Adrenal gland (tissue), 5 donors: ENCODE results near the gene CEP95.

ENCODE experiments used
- POLR2A ChIP-seq, 2 donors: fragments of 450-650 bp; IDR thresholded peaks; one replicate each; pipeline ENCODE4 v1.6.1; 2017; ENCODE audit warnings: antibody characterized with exemption in 2 of 2, mild to moderate bottlenecking in 2 of 2, moderate library complexity in 1 of 2
- TF ChIP-seq, protein P1 (sequence below), 6 experiments: fragments of 450-650 bp in 4 of 6; fragments of 200-600 bp in 2 of 6; sonication (generic) in 1 of 6; IDR thresholded peaks; 1 replicate in 5 of 6; 2 replicates in 1 of 6; pipeline versions ENCODE4 v1.5.1 to v1.8.0; 2016 to 2021; ENCODE audit warnings: antibody characterized with exemption in 6 of 6, mild to moderate bottlenecking in 2 of 6, moderate library complexity in 1 of 6
- donor health status: DM: no; HTN: no; CAD: no.

DNA sequence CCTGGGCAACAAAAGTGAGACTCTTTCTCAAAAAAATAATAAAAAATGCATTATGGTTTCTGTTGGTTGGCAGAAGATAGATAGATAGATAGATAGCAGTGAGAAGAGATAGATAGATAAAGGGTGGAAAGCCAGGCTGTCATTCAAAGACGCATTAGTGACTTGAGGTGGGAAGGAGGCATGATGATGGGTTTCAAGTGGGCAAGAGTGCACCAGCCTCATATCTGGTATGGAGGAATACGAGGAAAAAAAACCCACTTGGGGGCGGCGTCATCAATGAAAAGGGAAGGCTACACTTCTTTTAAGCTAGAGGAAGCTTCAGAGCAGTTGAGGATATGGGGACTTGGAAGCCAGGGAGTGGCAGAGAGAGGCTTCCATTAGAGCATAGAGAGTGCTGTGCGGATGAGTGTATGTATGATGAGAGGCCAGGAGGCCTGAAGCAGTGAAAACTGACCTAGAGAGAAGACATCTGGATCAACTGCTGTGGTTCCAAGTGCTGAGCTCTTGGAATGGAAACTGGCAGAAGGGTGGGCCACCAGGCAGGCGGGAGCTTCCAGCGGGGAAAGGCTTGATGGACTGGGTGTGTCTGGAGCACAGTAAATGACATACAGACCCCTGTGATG is 31.8 kb downstream of the CEP95 start:
- TF ChIP-seq, protein P1, sequence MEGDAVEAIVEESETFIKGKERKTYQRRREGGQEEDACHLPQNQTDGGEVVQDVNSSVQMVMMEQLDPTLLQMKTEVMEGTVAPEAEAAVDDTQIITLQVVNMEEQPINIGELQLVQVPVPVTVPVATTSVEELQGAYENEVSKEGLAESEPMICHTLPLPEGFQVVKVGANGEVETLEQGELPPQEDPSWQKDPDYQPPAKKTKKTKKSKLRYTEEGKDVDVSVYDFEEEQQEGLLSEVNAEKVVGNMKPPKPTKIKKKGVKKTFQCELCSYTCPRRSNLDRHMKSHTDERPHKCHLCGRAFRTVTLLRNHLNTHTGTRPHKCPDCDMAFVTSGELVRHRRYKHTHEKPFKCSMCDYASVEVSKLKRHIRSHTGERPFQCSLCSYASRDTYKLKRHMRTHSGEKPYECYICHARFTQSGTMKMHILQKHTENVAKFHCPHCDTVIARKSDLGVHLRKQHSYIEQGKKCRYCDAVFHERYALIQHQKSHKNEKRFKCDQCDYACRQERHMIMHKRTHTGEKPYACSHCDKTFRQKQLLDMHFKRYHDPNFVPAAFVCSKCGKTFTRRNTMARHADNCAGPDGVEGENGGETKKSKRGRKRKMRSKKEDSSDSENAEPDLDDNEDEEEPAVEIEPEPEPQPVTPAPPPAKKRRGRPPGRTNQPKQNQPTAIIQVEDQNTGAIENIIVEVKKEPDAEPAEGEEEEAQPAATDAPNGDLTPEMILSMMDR (IDR thresholded peaks at IDR 0.05) = no peak
- no peak for TF ChIP-seq POLR2A (IDR thresholded peaks at IDR 0.05)
